IMR-90 (cell line): ENCODE data around the gene SHISA3. TPM values are rescaled to one million over a fixed set of nuclear protein-coding genes. Genes with fewer than 3 reads are reported as not detected.

Experiments used
- ATAC-seq: fragments of 200-7000 bp; cut with Tn5 transposase; 2 replicates; pipeline ENCODE4 v1.9.1; 2020; ENCODE audit warnings: low read depth, mild to moderate bottlenecking, moderate library complexity
- BruUV-seq: library from RNA; stranded (reverse); fragments of 400-500 nt; replicated peaks from 2 replicates; lab custom pipeline; 2021; lab: Mats Ljungman, UMichigan
- CTCF ChIA-PET: fragments of 300-600 bp; formaldehyde crosslinking; extraction: SDS; loops from one replicate; lab custom pipeline; 2021; ENCODE audit warnings: antibody characterized with exemption; lab: Yijun Ruan, JAX
- POLR2A ChIA-PET: fragments of 300-600 bp; sonication (Branson Sonifier 250); formaldehyde crosslinking; loops from one replicate; lab custom pipeline; 2022; ENCODE audit warnings: antibody characterized with exemption; ENCODE audit not compliant: unreplicated experiment; lab: Charles Lee
- DNase-seq: peaks from one replicate; pipeline ENCODE4 v3.0.0; 2013
- H2AFZ ChIP-seq: replicated peaks from 2 replicates; pipeline ENCODE3; 2013; ENCODE audit warnings: low read length, mild to moderate bottlenecking; ENCODE audit not compliant: poor library complexity
- H2AK5ac ChIP-seq: 2 replicates; pipeline ENCODE4 v1.6.1; 2013; ENCODE audit warnings: low read depth, low read length, inconsistent platforms
- H2AK9ac ChIP-seq: replicated peaks from 2 replicates; pipeline ENCODE3; 2013; ENCODE audit warnings: mild to moderate bottlenecking, low read depth, low read length, moderate library complexity; ENCODE audit not compliant: poor library complexity
- H2BK120ac ChIP-seq: 2 replicates; pipeline ENCODE4 v1.6.1; 2013; ENCODE audit warnings: low read depth, low read length, inconsistent platforms
- H2BK15ac ChIP-seq: 3 replicates; pipeline ENCODE4 v1.6.1; 2013; ENCODE audit warnings: low read depth, low read length, inconsistent platforms
- H2BK20ac ChIP-seq: 2 replicates; pipeline ENCODE4 v1.6.1; 2013; ENCODE audit warnings: low read depth, mild to moderate bottlenecking, inconsistent platforms, low read length, moderate library complexity
- H2BK5ac ChIP-seq: 2 replicates; pipeline ENCODE4 v1.6.1; 2013; ENCODE audit warnings: mild to moderate bottlenecking, low read depth, low read length, inconsistent platforms; ENCODE audit not compliant: poor library complexity, severe bottlenecking
- H3K14ac ChIP-seq: replicated peaks from 2 replicates; pipeline ENCODE4 v1.6.1; 2013; ENCODE audit warnings: low read depth, low read length, inconsistent platforms
- H3K18ac ChIP-seq: 2 replicates; pipeline ENCODE4 v1.6.1; 2013; ENCODE audit warnings: low read depth, low read length, control low read depth
- H3K23ac ChIP-seq: 2 replicates; pipeline ENCODE4 v1.6.1; 2013; ENCODE audit warnings: low read depth, low read length, inconsistent platforms
- H3K27ac ChIP-seq: 2 replicates; pipeline ENCODE4 v1.5.1; 2013; ENCODE audit warnings: mild to moderate bottlenecking, control low read depth, low read length; ENCODE audit not compliant: insufficient read depth
- H3K27me3 ChIP-seq: 2 replicates; pipeline ENCODE4 v1.6.1; 2013; ENCODE audit warnings: low read length; ENCODE audit not compliant: control insufficient read depth, insufficient read depth
- H3K36me3 ChIP-seq: 2 replicates; pipeline ENCODE4 v1.6.1; 2013; ENCODE audit warnings: low read length, mixed read lengths; ENCODE audit not compliant: control insufficient read depth, insufficient read depth
- H3K4ac ChIP-seq: 2 replicates; pipeline ENCODE4 v1.6.1; 2013; ENCODE audit warnings: low read depth, low read length, inconsistent platforms
- H3K4me1 ChIP-seq: 2 replicates; pipeline ENCODE4 v1.6.1; 2013; ENCODE audit warnings: low read length, mixed read lengths; ENCODE audit not compliant: control insufficient read depth, insufficient read depth
- H3K4me2 ChIP-seq: 2 replicates; pipeline ENCODE4 v1.6.1; 2013; ENCODE audit warnings: low read depth, mild to moderate bottlenecking, control low read depth, low read length, moderate library complexity
- H3K4me3 ChIP-seq: 2 replicates; pipeline ENCODE4 v1.5.1; 2013; ENCODE audit warnings: low read depth, mild to moderate bottlenecking, control low read depth, low read length, moderate library complexity; ENCODE audit not compliant: insufficient read depth
- H3K56ac ChIP-seq: 2 replicates; pipeline ENCODE4 v1.6.1; 2013; ENCODE audit warnings: low read length, inconsistent platforms; ENCODE audit not compliant: insufficient read depth; ENCODE audit errors: extremely low read depth
- H3K79me1 ChIP-seq, 2 experiments: 2 replicates each; pipeline ENCODE4 v1.6.1; 2013; ENCODE audit warnings: low read length in 2 of 2, inconsistent platforms in 1 of 2, low read depth in 1 of 2
- H3K9ac ChIP-seq: 2 replicates; pipeline ENCODE4 v1.6.1; 2013; ENCODE audit warnings: low read depth, low read length, control low read depth
- H3K9me1 ChIP-seq: 2 replicates; pipeline ENCODE4 v1.6.1; 2013; ENCODE audit warnings: low read length, inconsistent platforms; ENCODE audit not compliant: insufficient read depth
- H3K9me3 ChIP-seq: 2 replicates; pipeline ENCODE4 v1.6.1; 2013; ENCODE audit warnings: low read length; ENCODE audit not compliant: control insufficient read depth, insufficient read depth
- H4K20me1 ChIP-seq: 2 replicates; pipeline ENCODE4 v1.6.1; 2013; ENCODE audit warnings: low read length, inconsistent platforms; ENCODE audit not compliant: insufficient read depth
- H4K5ac ChIP-seq: 2 replicates; pipeline ENCODE4 v1.6.1; 2013; ENCODE audit warnings: mild to moderate bottlenecking, low read depth, low read length, control low read depth
- H4K8ac ChIP-seq, 2 experiments: 2 replicates each; pipeline ENCODE4 v1.6.1; 2013; ENCODE audit warnings: low read depth in 2 of 2, low read length in 2 of 2, control low read depth in 1 of 2, inconsistent platforms in 1 of 2
- H4K91ac ChIP-seq: 2 replicates; pipeline ENCODE4 v1.6.1; 2013; ENCODE audit warnings: low read depth, low read length, inconsistent platforms; ENCODE audit not compliant: insufficient read depth
- BHLHE40 ChIP-seq: fragments of 150-350 bp; IDR thresholded peaks from 2 replicates; pipeline ENCODE4 v1.6.1; 2016; ENCODE audit warnings: mild to moderate bottlenecking, low read depth, low read length
- CEBPB ChIP-seq: IDR thresholded peaks from 2 replicates; pipeline ENCODE4 v1.6.1; 2012; ENCODE audit warnings: low read depth, low read length, improper control_type of control experiment
- CHD1 ChIP-seq: IDR thresholded peaks from 2 replicates; pipeline ENCODE4 v1.6.1; 2012; ENCODE audit warnings: low read depth, low read length, improper control_type of control experiment
- FOS ChIP-seq: fragments of 150-350 bp; IDR thresholded peaks from 2 replicates; pipeline ENCODE4 v1.6.1; 2016; ENCODE audit warnings: low read depth, low read length
- MAFK ChIP-seq: IDR thresholded peaks from 2 replicates; pipeline ENCODE4 v1.6.1; 2012; ENCODE audit warnings: low read depth, low read length, improper control_type of control experiment
- MAZ ChIP-seq: IDR thresholded peaks from 2 replicates; pipeline ENCODE4 v1.6.1; 2012; ENCODE audit warnings: low read depth, mild to moderate bottlenecking, low read length, improper control_type of control experiment, moderate library complexity, borderline replicate concordance
- MXI1 ChIP-seq: IDR thresholded peaks from 2 replicates; pipeline ENCODE4 v1.6.1; 2012; ENCODE audit warnings: low read depth, mild to moderate bottlenecking, low read length, moderate library complexity, borderline replicate concordance
- NFE2L2 ChIP-seq: fragments of 150-350 bp; IDR thresholded peaks from 2 replicates; pipeline ENCODE4 v1.6.1; 2016; ENCODE audit warnings: low read depth, mild to moderate bottlenecking, low read length
- POLR2A ChIP-seq: IDR thresholded peaks from 2 replicates; pipeline ENCODE4 v1.6.1; 2012; ENCODE audit warnings: mild to moderate bottlenecking, low read depth, low read length
- RAD21 ChIP-seq: IDR thresholded peaks from 2 replicates; pipeline ENCODE4 v1.6.1; 2012; ENCODE audit warnings: low read length, improper control_type of control experiment
- RCOR1 ChIP-seq: IDR thresholded peaks from 2 replicates; pipeline ENCODE4 v1.6.1; 2012; ENCODE audit warnings: mild to moderate bottlenecking, low read length, improper control_type of control experiment; ENCODE audit not compliant: insufficient replicate concordance
- RFX5 ChIP-seq: IDR thresholded peaks from 2 replicates; pipeline ENCODE4 v1.8.0; 2012; ENCODE audit warnings: low read depth, mild to moderate bottlenecking, low read length, moderate library complexity
- SMC3 ChIP-seq: fragments of 150-350 bp; IDR thresholded peaks from 2 replicates; pipeline ENCODE4 v1.6.1; 2016; ENCODE audit warnings: low read depth, mild to moderate bottlenecking, antibody characterized with exemption, low read length, moderate library complexity
- WGBS, 2 experiments: methylation state at CpG; one replicate each; pipeline versions ENCODE4 v1.1.5 to v1.1.7; 2013; ENCODE audit warnings: missing lambda C conversion rate in 2 of 2; ENCODE audit not compliant: insufficient read length in 1 of 2; ENCODE audit errors: extremely low coverage in 2 of 2; 5-methylcytosine and 5-hydroxymethylcytosine counted together
- dilution Hi-C: fragments of 300-500 bp; cut with HindIII; formaldehyde crosslinking; loops from one replicate; pipeline ENCODE4 v1.14.3; 2018; ENCODE audit warnings: low sequenced_read_pairs; ENCODE audit not compliant: unreplicated experiment
- in situ Hi-C: fragments of 300-500 bp; cut with MboI; formaldehyde crosslinking; loops from 3 replicates; pipeline ENCODE4 v1.14.3; 2019; ENCODE audit warnings: low sequenced_read_pairs, inconsistent platforms, mixed read lengths
- intact Hi-C: fragments of 100-400 bp; cut with micrococcal nuclease; formaldehyde crosslinking; loops from 2 replicates; pipeline ENCODE4 v1.10.0; 2022
- polyA plus RNA-seq, 3 experiments: library from polyadenylated mRNA; depleted of rRNA; stranded (reverse); fragments of >200 nt; gene quantifications; 2 replicates each; pipeline ENCODE4 v1.2.3, GENCODE V29; 2012; ENCODE audit warnings: low replicate concordance in 1 of 3
- total RNA-seq: library from RNA; depleted of rRNA; stranded (reverse); fragments of >200 nt; gene quantifications from 2 replicates; pipeline ENCODE4 v1.2.3, GENCODE V29; 2012
- TF ChIP-seq, protein P1 (sequence below): fragments of 150-350 bp; IDR thresholded peaks from 2 replicates; pipeline ENCODE4 v1.6.1; 2017; ENCODE audit warnings: mild to moderate bottlenecking, antibody characterized with exemption, low read length, low read depth
- TF ChIP-seq, protein P2 (sequence below): fragments of 150-350 bp; IDR thresholded peaks from 2 replicates; pipeline ENCODE4 v1.6.1; 2016; ENCODE audit warnings: low read depth, mild to moderate bottlenecking, low read length, moderate library complexity, borderline replicate concordance

Gene SHISA3
- total and polyA plus RNA-seq, 2 of the 4 experiments (the other 2 are of a cell fraction): 0.18 to 0.77 TPM

DNA sequence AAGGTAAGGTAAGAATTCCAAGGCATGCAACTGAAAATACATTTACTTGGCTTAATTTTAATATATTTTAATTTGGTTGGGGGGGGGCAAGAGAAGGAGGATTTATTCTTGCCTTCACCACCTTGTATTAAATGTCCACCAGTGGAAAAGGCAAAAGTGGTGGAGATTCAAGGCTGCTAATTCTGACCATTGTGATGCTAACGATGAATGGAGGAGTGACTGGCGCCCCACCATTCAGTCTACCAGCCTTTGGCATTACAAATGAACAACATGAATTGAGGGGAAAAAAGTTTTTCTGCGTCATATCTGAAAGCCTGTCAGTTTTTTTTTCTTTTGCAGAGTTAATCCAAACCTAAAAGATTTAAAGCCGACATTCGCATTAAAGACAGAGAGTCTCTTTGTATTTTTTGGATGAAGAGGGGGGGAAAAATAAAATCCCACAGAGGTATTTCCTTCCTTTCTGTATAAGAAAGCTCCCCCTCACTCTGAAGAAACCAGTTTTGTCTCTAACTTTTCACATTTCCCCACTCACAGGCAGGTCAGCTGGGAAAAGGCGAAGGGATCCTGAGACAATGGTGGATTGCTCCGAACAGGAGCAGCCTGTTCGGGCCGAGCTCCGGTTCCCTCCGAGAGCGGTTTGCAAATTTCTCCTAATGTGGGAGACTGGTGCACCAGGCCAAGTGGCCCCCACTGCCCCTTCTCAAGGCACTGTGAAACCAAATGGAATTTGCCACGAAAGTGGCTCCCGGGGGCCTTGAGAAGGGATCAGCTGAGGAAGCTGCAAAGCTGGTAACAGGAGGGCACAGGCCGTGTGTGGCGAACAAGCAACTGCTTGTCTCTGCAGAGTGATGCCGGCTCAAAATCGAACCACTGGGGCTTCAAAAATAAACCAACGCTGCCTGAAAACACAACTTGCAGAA lies 28.1 kb downstream of the SHISA3 start (continued):
- TF ChIP-seq SMC3 (no peak), POLR2A (no peak)

DNA sequence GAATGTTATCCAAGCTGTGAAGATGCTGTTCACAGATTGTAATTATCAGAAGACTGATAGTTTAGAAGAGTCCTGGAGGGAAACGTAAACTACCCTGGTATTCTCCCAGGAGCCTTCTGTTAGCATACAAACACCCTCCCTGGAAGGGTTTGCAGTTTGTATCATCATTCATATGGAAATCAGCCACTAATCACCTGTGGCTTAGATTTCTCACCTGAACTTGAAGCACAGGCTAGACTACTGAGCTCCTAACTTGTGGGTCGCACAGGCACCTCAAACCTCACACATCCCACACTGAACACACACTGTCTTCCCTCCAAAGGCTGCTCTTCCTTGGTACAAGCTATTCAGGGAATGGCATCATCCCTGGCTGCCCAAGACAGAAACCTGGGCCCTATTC lies 30.7 kb downstream of the SHISA3 start:
- no peak overlapping the region for H3K14ac ChIP-seq
- no peaks in the 10 kb centered on the region for H3K27me3 ChIP-seq
- H2AK5ac ChIP-seq: no peak overlapping the region
- no peaks in the 10 kb centered on the region for H3K4me1 ChIP-seq
- intact Hi-C loops: no loop called here
- no peak overlapping the region for H3K23ac ChIP-seq
- in situ Hi-C loops: no loop called here
- no peak overlapping the region for H2BK15ac ChIP-seq
- no peaks in the 10 kb centered on the region for H3K36me3 ChIP-seq
- no peaks in the 10 kb centered on the region for H3K9me3 ChIP-seq
- WGBS, 2 experiments: 50% methylated on average over 1 of the region's 2 CpGs; no CpG with 5 or more reads in 1 of the 2 experiments
- ChIA-PET CTCF (no interaction called here), POLR2A (no interaction called here)
- H3K4me2 ChIP-seq: no peak overlapping the region
- H3K27ac ChIP-seq: no peak overlapping the region
- H4K91ac ChIP-seq: no peak overlapping the region
- ATAC-seq: no peak
- no peaks in the 10 kb centered on the region for H4K20me1 ChIP-seq
- H2AK9ac ChIP-seq: no peak overlapping the region
- H3K79me1 ChIP-seq: no peaks in the 10 kb centered on the region
- no peak overlapping the region for H3K4ac ChIP-seq
- no peak overlapping the region for H3K18ac ChIP-seq
- no peak overlapping the region for H4K8ac ChIP-seq
- H2BK5ac ChIP-seq: no peak overlapping the region
- no peak overlapping the region for H2BK20ac ChIP-seq
- no peak overlapping the region for H3K9ac ChIP-seq
- no peak overlapping the region for H2BK120ac ChIP-seq
- dilution Hi-C loops: no loop called here
- no peak overlapping the region for H3K56ac ChIP-seq
- no peak for DNase-seq
- no TSS peak for BruUV-seq
- no peak overlapping the region for H3K4me3 ChIP-seq
- H4K5ac ChIP-seq: no peak overlapping the region
- no peaks in the 10 kb centered on the region for H3K9me1 ChIP-seq
- H2AFZ ChIP-seq: no peak overlapping the region
- no peak for TF ChIP-seq FOS
- no peak for TF ChIP-seq RCOR1
- no peak for TF ChIP-seq RAD21
- TF ChIP-seq, protein P1, sequence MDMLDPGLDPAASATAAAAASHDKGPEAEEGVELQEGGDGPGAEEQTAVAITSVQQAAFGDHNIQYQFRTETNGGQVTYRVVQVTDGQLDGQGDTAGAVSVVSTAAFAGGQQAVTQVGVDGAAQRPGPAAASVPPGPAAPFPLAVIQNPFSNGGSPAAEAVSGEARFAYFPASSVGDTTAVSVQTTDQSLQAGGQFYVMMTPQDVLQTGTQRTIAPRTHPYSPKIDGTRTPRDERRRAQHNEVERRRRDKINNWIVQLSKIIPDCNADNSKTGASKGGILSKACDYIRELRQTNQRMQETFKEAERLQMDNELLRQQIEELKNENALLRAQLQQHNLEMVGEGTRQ: no peak
- TF ChIP-seq POLR2A: no peak
- no peak for TF ChIP-seq RFX5
- no peak for TF ChIP-seq BHLHE40
- no peak for TF ChIP-seq CHD1
- no peak for TF ChIP-seq SMC3
- TF ChIP-seq CEBPB: no peak
- no peak for TF ChIP-seq MAZ
- TF ChIP-seq MAFK: no peak
- TF ChIP-seq, protein P2, sequence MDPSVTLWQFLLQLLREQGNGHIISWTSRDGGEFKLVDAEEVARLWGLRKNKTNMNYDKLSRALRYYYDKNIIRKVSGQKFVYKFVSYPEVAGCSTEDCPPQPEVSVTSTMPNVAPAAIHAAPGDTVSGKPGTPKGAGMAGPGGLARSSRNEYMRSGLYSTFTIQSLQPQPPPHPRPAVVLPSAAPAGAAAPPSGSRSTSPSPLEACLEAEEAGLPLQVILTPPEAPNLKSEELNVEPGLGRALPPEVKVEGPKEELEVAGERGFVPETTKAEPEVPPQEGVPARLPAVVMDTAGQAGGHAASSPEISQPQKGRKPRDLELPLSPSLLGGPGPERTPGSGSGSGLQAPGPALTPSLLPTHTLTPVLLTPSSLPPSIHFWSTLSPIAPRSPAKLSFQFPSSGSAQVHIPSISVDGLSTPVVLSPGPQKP: no peak
- TF ChIP-seq MXI1: no peak
- no peak for TF ChIP-seq NFE2L2
